GM12891 (cell line): ENCODE data around the gene NFKBIA.

ENCODE experiments used
- POLR2A ChIP-seq: IDR thresholded peaks from 2 replicates; pipeline ENCODE4 v1.6.1; 2011; ENCODE audit warnings: low read depth, low read length, control low read depth
- SPI1 ChIP-seq: IDR thresholded peaks from 2 replicates; pipeline ENCODE4 v1.6.1; 2011; ENCODE audit warnings: low read depth, low read length, control low read depth
- TAF1 ChIP-seq: IDR thresholded peaks from 2 replicates; pipeline ENCODE4 v1.6.1; 2011; ENCODE audit warnings: low read depth, low read length, control low read depth

GRCh38 chr14:35366056-35366451, 38.5 kb downstream of the NFKBIA start:
- no peak for TF ChIP-seq POLR2A
- no peak for TF ChIP-seq TAF1
- no peak for TF ChIP-seq SPI1
